ENCODE results near the gene PTPA.

Gene PTPA

GRCh38 chr9:129131300-129132145 lies 20.3 kb downstream of the PTPA start (continued):
- 0 out of 2 replicates have a peak, but pooled peaks have one; percentile 19 for TF ChIP-seq ZEB2 (tag by site-specific recombination; IDR thresholded peaks at IDR 0.05)
- TF ChIP-seq GLIS2 (tag by site-specific recombination; IDR thresholded peaks at IDR 0.05): peak; percentile 21; the same call in 1 of the 2 replicates
- TF ChIP-seq ZNF2 (tag by site-specific recombination; IDR thresholded peaks at IDR 0.05): peak; percentile 100
- TF ChIP-seq, protein P1, sequence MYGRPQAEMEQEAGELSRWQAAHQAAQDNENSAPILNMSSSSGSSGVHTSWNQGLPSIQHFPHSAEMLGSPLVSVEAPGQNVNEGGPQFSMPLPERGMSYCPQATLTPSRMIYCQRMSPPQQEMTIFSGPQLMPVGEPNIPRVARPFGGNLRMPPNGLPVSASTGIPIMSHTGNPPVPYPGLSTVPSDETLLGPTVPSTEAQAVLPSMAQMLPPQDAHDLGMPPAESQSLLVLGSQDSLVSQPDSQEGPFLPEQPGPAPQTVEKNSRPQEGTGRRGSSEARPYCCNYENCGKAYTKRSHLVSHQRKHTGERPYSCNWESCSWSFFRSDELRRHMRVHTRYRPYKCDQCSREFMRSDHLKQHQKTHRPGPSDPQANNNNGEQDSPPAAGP (tag by site-specific recombination; IDR thresholded peaks at IDR 0.05): peak; percentile 24; the same call in 1 of the 2 replicates
- no peak for TF ChIP-seq ZNF433 (tag by site-specific recombination; IDR thresholded peaks at IDR 0.05; ENCODE audit: low read depth)
- TF ChIP-seq ZNF529 (tag by site-specific recombination; IDR thresholded peaks at IDR 0.05; ENCODE audit: insufficient replicate concordance): no peak
- TF ChIP-seq, protein P2, sequence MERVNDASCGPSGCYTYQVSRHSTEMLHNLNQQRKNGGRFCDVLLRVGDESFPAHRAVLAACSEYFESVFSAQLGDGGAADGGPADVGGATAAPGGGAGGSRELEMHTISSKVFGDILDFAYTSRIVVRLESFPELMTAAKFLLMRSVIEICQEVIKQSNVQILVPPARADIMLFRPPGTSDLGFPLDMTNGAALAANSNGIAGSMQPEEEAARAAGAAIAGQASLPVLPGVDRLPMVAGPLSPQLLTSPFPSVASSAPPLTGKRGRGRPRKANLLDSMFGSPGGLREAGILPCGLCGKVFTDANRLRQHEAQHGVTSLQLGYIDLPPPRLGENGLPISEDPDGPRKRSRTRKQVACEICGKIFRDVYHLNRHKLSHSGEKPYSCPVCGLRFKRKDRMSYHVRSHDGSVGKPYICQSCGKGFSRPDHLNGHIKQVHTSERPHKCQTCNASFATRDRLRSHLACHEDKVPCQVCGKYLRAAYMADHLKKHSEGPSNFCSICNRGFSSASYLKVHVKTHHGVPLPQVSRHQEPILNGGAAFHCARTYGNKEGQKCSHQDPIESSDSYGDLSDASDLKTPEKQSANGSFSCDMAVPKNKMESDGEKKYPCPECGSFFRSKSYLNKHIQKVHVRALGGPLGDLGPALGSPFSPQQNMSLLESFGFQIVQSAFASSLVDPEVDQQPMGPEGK (tag by site-specific recombination; IDR thresholded peaks at IDR 0.05): peak; percentile 36; the same call in 1 of the 2 replicates
- TF ChIP-seq ZNF341 (tag by site-specific recombination; IDR thresholded peaks at IDR 0.05; ENCODE audit: low read depth): no peak
- TF ChIP-seq ZNF248 (tag by site-specific recombination; IDR thresholded peaks at IDR 0.05): no peak
- TF ChIP-seq ZSCAN23 (tag by site-specific recombination; IDR thresholded peaks at IDR 0.05): no peak
- peak; percentile 94 for TF ChIP-seq ZNF768 (tag by site-specific recombination; IDR thresholded peaks at IDR 0.05)
- TF ChIP-seq, protein P3, sequence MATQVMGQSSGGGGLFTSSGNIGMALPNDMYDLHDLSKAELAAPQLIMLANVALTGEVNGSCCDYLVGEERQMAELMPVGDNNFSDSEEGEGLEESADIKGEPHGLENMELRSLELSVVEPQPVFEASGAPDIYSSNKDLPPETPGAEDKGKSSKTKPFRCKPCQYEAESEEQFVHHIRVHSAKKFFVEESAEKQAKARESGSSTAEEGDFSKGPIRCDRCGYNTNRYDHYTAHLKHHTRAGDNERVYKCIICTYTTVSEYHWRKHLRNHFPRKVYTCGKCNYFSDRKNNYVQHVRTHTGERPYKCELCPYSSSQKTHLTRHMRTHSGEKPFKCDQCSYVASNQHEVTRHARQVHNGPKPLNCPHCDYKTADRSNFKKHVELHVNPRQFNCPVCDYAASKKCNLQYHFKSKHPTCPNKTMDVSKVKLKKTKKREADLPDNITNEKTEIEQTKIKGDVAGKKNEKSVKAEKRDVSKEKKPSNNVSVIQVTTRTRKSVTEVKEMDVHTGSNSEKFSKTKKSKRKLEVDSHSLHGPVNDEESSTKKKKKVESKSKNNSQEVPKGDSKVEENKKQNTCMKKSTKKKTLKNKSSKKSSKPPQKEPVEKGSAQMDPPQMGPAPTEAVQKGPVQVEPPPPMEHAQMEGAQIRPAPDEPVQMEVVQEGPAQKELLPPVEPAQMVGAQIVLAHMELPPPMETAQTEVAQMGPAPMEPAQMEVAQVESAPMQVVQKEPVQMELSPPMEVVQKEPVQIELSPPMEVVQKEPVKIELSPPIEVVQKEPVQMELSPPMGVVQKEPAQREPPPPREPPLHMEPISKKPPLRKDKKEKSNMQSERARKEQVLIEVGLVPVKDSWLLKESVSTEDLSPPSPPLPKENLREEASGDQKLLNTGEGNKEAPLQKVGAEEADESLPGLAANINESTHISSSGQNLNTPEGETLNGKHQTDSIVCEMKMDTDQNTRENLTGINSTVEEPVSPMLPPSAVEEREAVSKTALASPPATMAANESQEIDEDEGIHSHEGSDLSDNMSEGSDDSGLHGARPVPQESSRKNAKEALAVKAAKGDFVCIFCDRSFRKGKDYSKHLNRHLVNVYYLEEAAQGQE (tag by site-specific recombination; IDR thresholded peaks at IDR 0.05): no peak
- no peak for TF ChIP-seq ZSCAN30 (tag by site-specific recombination; IDR thresholded peaks at IDR 0.05)
- TF ChIP-seq KLF7 (tag by site-specific recombination; IDR thresholded peaks at IDR 0.05; ENCODE audit: borderline replicate concordance): peak; percentile 42; the same call in 1 of the 2 replicates
- TF ChIP-seq ZNF132 (tag by site-specific recombination; IDR thresholded peaks at IDR 0.05; ENCODE audit: borderline replicate concordance): no peak

DNA sequence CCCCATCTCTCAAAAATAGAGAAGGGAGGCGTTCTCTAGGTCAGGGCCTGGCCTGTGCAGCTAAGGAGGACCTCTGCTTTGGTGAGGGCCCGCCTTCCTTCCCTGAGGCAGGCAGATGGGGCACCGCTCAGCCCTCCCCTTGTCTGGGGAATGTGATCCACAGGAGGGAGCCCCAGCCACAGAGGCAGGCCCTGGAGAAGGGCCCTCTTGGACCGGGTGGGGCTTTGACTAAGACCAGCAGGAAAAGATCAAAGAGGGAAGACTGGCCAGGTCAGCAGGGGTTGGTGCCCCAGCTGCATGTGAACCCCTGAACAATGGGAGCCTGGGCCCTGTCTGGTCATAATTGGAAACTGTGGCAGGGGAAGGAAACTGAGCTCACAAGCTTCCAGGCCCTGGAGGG lies 21.9 kb downstream of the PTPA start:
- POLR2A ChIA-PET: interaction anchor here (0.9 kb wide), 1 partner anchor 45 kb away, joined by 3 read pairs; the partner anchor contains the start of gene IER5L
- CTCF ChIA-PET: interaction anchor here (0.6 to 23.6 kb wide), 8 partner anchors 10 to 649 kb away, joined by 3 to 507 read pairs (median 26); partner anchors contain the start of genes C9orf50 and NTMT1
- no peaks in the 10 kb centered on the region for H3K9me3 ChIP-seq (ENCODE audit: control insufficient read depth, insufficient read depth, low read depth, low read length)
- no peaks in the 10 kb centered on the region for H3K4me1 ChIP-seq (ENCODE audit: control insufficient read depth, insufficient read depth, low read length)
- no peak overlapping the region for H3K4me3 ChIP-seq (ENCODE audit: low read depth, low read length)
- H3K36me3 ChIP-seq (ENCODE audit: control insufficient read depth in 2 of 2, insufficient read depth in 1 of 2, low read length in 2 of 2): peaks cover 0 to 79% of the 10 kb centered on the region in 2 experiments
- H3K27ac ChIP-seq (ENCODE audit: extremely low read depth, low read depth, low read length): no peak overlapping the region
- TF ChIP-seq ZSCAN18 (tag by site-specific recombination; IDR thresholded peaks at IDR 0.05) (no peak), ZNF416 (tag by site-specific recombination; IDR thresholded peaks at IDR 0.05) (no peak), ZIC2 (tag by site-specific recombination; IDR thresholded peaks at IDR 0.05) (0 out of 2 replicates have a peak, but pooled peaks have one; percentile 5)

Data from HEK293 (cell line).